CD4-positive, alpha-beta T cell treated with Interleukin-1 beta for 1 hour (primary cell): ENCODE data around the gene NUP50.

ENCODE experiments used
- DNase-seq, 2 donors: peaks; one replicate each; pipeline ENCODE4 v3.0.0-alpha.2; 2020 to 2022

NUP50 gene

DNA sequence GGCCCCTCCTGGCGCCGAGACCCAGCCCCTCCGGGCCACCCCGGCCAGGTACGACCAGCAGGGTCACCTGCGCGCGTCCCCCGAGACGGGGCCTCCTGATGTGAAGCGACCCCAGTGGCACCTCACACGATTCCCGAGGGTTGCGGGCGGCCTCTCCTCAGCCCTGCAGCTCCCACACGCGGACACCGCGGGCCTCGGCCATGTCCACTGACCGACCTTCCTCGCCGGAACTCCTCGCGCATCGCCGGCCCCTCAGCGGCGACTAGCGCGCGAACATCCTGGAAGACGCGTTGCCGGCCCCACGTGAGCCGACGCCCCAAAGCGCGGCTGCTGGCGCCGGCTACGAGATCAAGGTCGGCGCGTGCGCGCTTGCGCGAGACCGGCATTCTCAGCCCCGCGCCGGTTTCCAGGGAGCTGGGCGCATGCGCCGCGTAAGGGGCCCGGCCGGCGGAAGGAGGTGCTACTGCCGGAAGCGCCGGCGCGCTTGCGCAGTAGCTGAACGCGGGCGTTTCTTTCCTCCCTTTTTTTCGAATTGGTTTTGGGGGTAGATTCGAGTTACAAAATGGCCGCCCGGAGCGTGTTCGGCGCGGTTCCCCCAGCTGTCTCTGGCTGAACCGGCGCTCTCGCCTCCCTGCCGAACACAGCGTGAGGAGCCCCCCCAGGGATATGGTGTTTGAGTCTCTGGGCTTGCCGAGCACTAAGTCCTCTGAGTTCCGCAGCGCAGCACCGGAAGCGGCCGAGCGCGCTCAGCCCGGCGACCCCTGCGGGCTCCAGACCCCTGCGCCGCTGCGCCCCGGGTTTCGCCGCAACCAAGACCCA is at the start of gene NUP50:
Gene NUP50 (plus strand): TSS at position 475 of the 819 bp plus-strand sequence. CDS start 4,253 bp downstream, outside the sequence.
- DNase-seq: peak; percentile 97 to 98

GRCh38 chr22:45120440-45120839 is 43.3 kb upstream of the NUP50 start:
- no peak for DNase-seq

GRCh38 chr22:45120931-45121330 is 42.8 kb upstream of the NUP50 start:
- DNase-seq: no peak

DNA sequence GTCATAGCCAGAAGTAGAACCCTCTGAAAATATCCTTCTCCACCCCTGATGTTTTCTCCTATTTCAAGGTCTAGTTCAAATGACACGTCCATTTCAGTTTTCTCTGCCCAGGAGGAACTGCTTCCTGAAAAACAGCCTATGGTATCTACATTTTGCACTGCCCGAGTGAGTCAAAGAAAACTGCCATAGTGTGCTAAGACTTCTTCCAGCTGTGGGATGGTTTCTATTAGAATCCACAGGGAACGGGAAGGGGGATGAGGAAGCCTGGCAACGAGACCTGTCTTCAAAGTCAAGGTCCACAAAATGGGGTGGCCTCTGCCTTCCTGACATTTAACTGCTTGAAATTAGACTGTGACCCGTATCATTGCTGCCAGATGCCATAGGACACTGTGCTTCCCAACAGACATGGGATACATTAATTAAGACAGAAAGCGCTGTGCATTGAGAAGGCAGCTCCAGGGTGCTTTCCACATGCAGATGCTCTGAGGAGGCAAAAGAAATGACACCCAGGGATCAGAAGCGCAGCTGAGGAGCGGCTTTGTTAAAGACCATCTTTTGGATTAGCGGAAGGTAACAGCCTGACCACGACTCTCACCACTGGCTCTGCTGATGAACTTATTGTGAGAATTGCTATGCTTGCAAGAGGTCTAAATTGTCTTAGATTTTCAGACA is 39.4 kb upstream of the NUP50 start:
- no peak for DNase-seq

DNA sequence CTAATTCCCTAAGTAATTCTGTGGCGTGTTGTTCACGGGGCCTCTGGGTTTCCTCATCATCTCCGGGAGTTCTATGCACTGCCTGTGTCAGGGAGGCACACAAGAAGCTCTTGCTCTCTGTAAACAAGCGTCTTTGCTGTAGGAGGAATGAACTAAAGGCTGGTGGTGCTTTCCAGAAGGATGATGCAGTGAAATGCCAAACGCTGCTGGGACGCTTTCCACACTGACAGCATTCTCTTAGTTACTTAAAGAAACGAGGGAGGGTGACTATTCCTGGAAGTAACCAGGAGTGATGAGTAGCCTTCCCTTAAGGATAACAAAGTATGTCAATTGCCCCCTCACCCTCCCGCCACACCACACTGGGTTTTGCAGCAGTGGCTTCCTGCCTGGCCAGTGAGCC is 38.5 kb upstream of the NUP50 start:
- DNase-seq: no peak

GRCh38 chr22:45127866-45128265 is 35.9 kb upstream of the NUP50 start:
- no peak for DNase-seq

- DNase-seq: peak; percentile 3 to 22
These were observed 33.8 kb upstream of the NUP50 start for GRCh38 chr22:45129703-45130524.

DNA sequence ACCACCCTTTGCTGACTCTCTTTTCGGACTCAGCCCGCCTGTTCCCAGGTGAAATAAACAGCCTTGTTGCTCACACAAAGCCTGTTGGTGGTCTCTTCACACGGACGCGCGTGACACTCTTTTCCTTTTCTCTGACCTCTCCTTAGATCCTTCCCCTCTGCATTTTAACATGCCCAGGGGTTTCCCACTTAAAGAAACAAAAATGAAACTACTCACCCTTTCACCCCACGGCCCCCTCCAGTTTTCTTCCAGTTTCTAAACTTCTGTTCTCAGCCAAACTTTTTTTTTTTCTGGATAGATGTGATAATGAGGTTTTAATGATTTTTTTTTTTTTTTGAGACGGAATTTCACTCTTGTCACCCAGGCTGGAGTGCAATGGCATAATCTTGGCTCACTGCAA is 32.8 kb upstream of the NUP50 start:
- no peak for DNase-seq

- peak in 1 of 2 donors; percentile 38 for DNase-seq
These were observed 32.0 kb upstream of the NUP50 start for GRCh38 chr22:45131749-45132148.

- DNase-seq: no peak
These were observed 29.4 kb upstream of the NUP50 start for GRCh38 chr22:45134313-45134712.

- DNase-seq: no peak
These were observed 27.1 kb upstream of the NUP50 start for GRCh38 chr22:45136594-45136993.

- no peak for DNase-seq
These were observed 24.0 kb upstream of the NUP50 start for GRCh38 chr22:45139693-45140092.

- DNase-seq: no peak
These were observed 21.3 kb upstream of the NUP50 start for GRCh38 chr22:45142376-45142775.

DNA sequence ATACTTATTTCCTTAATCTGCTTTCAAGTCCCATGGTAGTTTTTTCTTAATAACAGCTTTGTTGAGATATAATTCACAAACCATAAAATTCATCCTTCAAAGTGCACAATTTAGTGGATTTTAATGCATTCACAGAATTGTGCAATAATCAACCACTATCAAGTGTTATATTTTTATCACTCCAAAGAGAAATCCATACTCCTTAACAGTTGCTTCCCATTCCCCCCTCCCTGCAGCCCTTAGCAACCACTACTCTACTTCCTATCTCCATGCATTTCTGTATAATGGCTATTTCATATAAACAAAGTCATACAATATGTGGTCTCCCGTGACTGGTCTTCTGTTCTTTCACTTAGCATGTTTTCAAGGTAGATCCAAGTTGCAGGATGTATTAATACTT is 18.8 kb upstream of the NUP50 start:
- DNase-seq: no peak

GRCh38 chr22:45149671-45150070 is 14.1 kb upstream of the NUP50 start:
- no peak for DNase-seq

DNA sequence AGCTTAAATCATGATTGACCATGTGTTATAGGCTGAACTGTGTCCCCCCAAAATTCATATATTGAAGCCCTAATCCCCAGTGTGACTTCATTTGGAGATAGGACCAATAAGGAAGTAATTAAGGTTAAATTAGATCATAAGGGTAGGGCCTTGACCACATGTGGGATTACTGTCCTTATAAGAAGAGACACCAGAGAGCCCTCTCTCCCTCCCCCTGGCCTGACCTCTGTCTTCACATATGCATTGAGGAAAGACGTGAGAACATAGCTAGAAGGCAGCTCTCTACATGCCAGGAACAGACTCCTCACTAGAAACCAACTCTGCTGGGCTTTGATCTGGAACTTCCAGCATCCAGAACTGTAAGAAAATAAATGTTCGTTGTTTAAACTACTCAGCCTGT is 13.6 kb upstream of the NUP50 start:
- no peak for DNase-seq

DNA sequence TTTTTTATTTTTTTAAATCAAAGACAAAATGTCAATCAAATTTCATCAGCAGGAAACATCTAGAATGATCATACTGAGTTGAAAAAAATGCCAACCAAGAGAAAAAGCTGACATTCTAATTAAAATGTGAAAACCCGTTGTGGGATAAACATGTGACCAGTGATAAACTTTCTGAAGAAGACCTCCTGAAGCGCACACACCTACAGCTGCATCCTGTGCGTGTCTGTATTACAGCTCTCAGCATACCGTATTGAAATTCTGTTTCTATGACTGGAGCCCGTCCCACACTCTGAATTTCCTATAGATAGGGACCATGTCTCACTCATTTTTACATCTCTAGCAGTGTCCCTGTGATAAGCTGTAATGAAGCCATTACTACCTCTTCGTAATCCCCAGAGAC is 12.2 kb upstream of the NUP50 start:
- no peak for DNase-seq

DNA sequence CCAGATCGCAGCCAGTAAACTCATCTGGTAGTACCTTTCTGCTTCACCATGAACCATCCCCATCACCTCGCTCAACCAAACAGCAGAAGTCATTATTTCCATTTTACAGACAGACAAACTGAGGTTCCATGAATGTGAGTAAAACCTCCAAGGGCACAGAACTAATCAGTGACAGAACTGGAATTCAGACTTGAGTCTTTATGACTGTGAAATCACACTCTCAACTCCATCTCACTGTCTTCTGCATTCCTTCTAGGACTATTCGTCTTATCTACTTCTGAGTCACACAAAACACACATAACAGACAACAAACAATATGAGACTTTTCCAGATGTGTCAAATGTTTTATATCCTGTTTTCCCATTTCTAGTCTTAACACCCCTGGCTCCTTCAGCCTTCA is 9.3 kb upstream of the NUP50 start:
- no peak for DNase-seq

DNA sequence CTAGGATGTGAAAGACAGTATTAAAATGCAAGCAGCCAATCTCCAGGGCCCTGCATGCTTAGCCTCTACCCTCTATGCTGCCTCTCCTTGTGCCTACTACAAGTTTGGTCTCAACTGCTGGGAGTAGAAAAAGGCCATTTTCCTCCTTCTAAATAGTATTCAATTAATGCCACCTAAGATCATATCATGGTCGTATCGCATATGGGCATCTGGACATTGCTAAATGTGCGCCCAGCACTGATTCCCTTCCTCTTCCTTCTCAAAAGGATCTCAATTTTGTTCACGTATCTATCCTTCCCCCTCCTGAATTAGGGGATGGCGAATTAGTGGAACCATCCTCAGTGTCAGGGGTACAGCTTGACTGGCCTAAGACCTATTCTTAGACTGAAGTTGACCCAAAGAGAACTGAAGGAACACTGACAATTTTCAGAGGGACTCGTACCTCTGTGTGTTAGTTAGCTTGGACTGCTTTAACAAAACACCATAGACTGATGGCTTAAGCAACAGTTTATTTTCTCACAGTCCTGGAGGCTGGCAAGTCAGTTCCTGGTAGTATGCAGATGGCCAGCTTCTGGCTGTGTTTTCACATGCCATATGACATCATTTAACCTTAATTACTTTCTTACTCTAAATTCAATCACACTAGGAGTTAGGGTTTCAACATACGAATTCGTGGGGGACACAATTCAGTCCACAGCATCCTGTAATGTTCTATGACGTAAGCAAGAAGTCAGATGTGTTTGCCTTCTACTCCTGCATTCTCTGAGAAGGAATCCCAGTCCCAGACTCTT is 8.5 kb upstream of the NUP50 start:
- DNase-seq: no peak

GRCh38 chr22:45157907-45158306 is 5.8 kb upstream of the NUP50 start:
- DNase-seq: no peak

- no peak for DNase-seq
These were observed 3.9 kb upstream of the NUP50 start for GRCh38 chr22:45159652-45160462.

GRCh38 chr22:45162531-45162930 is 1.2 kb upstream of the NUP50 start:
- DNase-seq: no peak
